Lung (tissue), 12 donors: Measurements from ENCODE around the gene ITGA1. TPM values are rescaled to one million over a fixed set of nuclear protein-coding genes. Genes with fewer than 3 reads are reported as not detected.
"Not testable (repeated sequence)": the region's sequence is repeated elsewhere in the genome, so short reads cannot be mapped to it uniquely, and the experiment has no call there.

Experiments used
- ATAC-seq: fragments of 200-7000 bp; cut with Tn5 transposase; one replicate; pipeline ENCODE4 v1.9.1; 2020; ENCODE audit warnings: moderate number of reproducible peaks; ENCODE audit not compliant: insufficient read depth, low FRiP score
- DNase-seq, 3 donors: peaks; one replicate each; pipeline ENCODE4 v3.0.0-alpha.2; 2013 to 2017
- H3K27ac ChIP-seq, 2 donors: one replicate each; pipeline ENCODE4 v1.5.1; 2013; ENCODE audit warnings: mild to moderate bottlenecking in 2 of 2, moderate library complexity in 2 of 2, control low read depth in 1 of 2, inconsistent platforms in 1 of 2, low read depth in 1 of 2, low read length in 1 of 2
- H3K27me3 ChIP-seq, 3 donors: one replicate each; pipeline ENCODE4 v1.5.1; 2013; ENCODE audit warnings: low read length in 2 of 3; ENCODE audit not compliant: control insufficient read depth in 3 of 3, insufficient read depth in 3 of 3
- H3K36me3 ChIP-seq, 4 donors: one replicate each; pipeline ENCODE4 v1.5.1; 2013; ENCODE audit warnings: low read length in 4 of 4, mild to moderate bottlenecking in 1 of 4, moderate library complexity in 1 of 4; ENCODE audit not compliant: control insufficient read depth in 4 of 4, insufficient read depth in 4 of 4
- H3K4me1 ChIP-seq, 5 donors: one replicate each; pipeline ENCODE4 v1.5.1; 2013; ENCODE audit warnings: low read length in 5 of 5, mild to moderate bottlenecking in 2 of 5, moderate library complexity in 1 of 5; ENCODE audit not compliant: control insufficient read depth in 5 of 5, insufficient read depth in 5 of 5
- H3K4me3 ChIP-seq: one replicate; pipeline ENCODE4 v1.5.1; 2013; ENCODE audit warnings: mild to moderate bottlenecking, control low read depth, moderate library complexity
- H3K9ac ChIP-seq, 2 donors: one replicate each; pipeline ENCODE4 v1.5.1; 2013; ENCODE audit warnings: low read length in 2 of 2, control low read depth in 1 of 2; ENCODE audit not compliant: insufficient read depth in 1 of 2
- H3K9me3 ChIP-seq, 4 donors: one replicate each; pipeline ENCODE4 v1.5.1; 2013; ENCODE audit warnings: low read length in 3 of 4, mild to moderate bottlenecking in 1 of 4, moderate library complexity in 1 of 4; ENCODE audit not compliant: control insufficient read depth in 4 of 4, insufficient read depth in 3 of 4
- CTCF ChIP-seq: IDR thresholded peaks from 2 replicates; pipeline ENCODE4 v1.5.1; 2012; ENCODE audit warnings: mild to moderate bottlenecking; ENCODE audit errors: control extremely low read depth, extremely low read depth
- WGBS, 2 donors: extraction: QIAGEN DNeasy Blood & Tissue Kit; methylation state at CpG; one replicate each; pipeline ENCODE4 v1.1.7; 2013; 5-methylcytosine and 5-hydroxymethylcytosine counted together
- polyA plus RNA-seq, 2 donors: library from polyadenylated mRNA; stranded (reverse); fragments of 200-250 nt; gene quantifications; one replicate each; pipeline ENCODE4 v1.2.1, GENCODE V29; 2013
- total RNA-seq, 2 donors: library from RNA; depleted of rRNA in 1 of 2; stranded (reverse); fragments of >200 nt in 1 of 2; gene quantifications; one replicate each; pipeline ENCODE4 v1.2.1, GENCODE V29; 2014 to 2021
- donor health status: control.
- donor health status: control.
- donor health status: Bipolar disorder and iron deficiency.
- donor health status: healthy.
- donor health status: DM: yes; HTN: yes; CAD: no.

Gene ITGA1
- total and polyA plus RNA-seq, 4 donors, result 8.8 to 119 (median 47.6) TPM

GRCh38 chr5:52743012-52743411 is 44.7 kb upstream of the ITGA1 start:
- no peak overlapping the region for H3K4me3 ChIP-seq
- H3K4me1 ChIP-seq, result peaks cover 0 to 24% (median 4%) of the 10 kb centered on the region in 5 donors
- no peak for ATAC-seq
- no peak overlapping the region for H3K9ac ChIP-seq
- no peaks in the 10 kb centered on the region for H3K9me3 ChIP-seq
- WGBS, 2 donors, result 68 to 73% methylated on average over 2 of the region's 2 CpGs
- no peaks in the 10 kb centered on the region for H3K36me3 ChIP-seq
- H3K27ac ChIP-seq, result peak overlapping the region in 1 of 2 donors; percentile 9
- DNase-seq, result no peak
- TF ChIP-seq CTCF, result no peak
- H3K27me3 ChIP-seq, result no peaks in the 10 kb centered on the region

GRCh38 chr5:52743529-52743928 is 44.2 kb upstream of the ITGA1 start:
- Histone ChIP-seq H3K4me3 (no peak overlapping the region), H3K27me3 (no peaks in the 10 kb centered on the region), H3K4me1 (peaks cover 0 to 18% (median 2%) of the 10 kb centered on the region in 5 donors), H3K9ac (peak overlapping the region in 1 of 2 donors; percentile 8), H3K9me3 (no peaks in the 10 kb centered on the region), H3K36me3 (no peaks in the 10 kb centered on the region), H3K27ac (no peak overlapping the region)
- TF ChIP-seq CTCF, result no peak
- ATAC-seq (no peak), DNase-seq (no peak)
- WGBS, 2 donors, result 63 to 81% methylated on average over 3 of the region's 3 CpGs

GRCh38 chr5:52743970-52744369 is 43.7 kb upstream of the ITGA1 start:
- no peak overlapping the region for H3K4me3 ChIP-seq
- no peaks in the 10 kb centered on the region for H3K36me3 ChIP-seq
- H3K27ac ChIP-seq, result peak overlapping the region in 1 of 2 donors; percentile 40
- H3K4me1 ChIP-seq, result peaks cover 0 to 17% (median 2%) of the 10 kb centered on the region in 5 donors
- no peaks in the 10 kb centered on the region for H3K9me3 ChIP-seq
- peak overlapping the region in 1 of 2 donors; percentile 8 for H3K9ac ChIP-seq
- ATAC-seq (peak; percentile 43), DNase-seq (peak in 2 of 3 donors; percentile 73 to 86)
- H3K27me3 ChIP-seq, result no peaks in the 10 kb centered on the region
- 30 to 33% methylated on average over 1 of the region's 1 CpG for WGBS, 2 donors
- no peak for TF ChIP-seq CTCF

GRCh38 chr5:52744867-52745458 is 42.8 kb upstream of the ITGA1 start:
- H3K36me3 ChIP-seq, DNase-seq, H3K9me3 ChIP-seq, H3K4me3 ChIP-seq, H3K9ac ChIP-seq, ATAC-seq, H3K27me3 ChIP-seq, H3K27ac ChIP-seq: not testable (repeated sequence)
- H3K4me1 ChIP-seq, result peaks cover 0 to 17% (median 2%) of the 10 kb centered on the region in 5 donors
- WGBS, 2 donors, result 93 to 94% methylated on average over 2 of the region's 2 CpGs
